Lower leg skin (tissue), 3 donors: ENCODE measurements around the gene NOD2.

ENCODE experiments used
- POLR2A ChIP-seq, 2 donors: fragments of 450-650 bp; IDR thresholded peaks; one replicate each; pipeline ENCODE4 v1.6.1; 2016 to 2017; ENCODE audit warnings: antibody characterized with exemption in 2 of 2, mild to moderate bottlenecking in 1 of 2, moderate library complexity in 1 of 2
- TF ChIP-seq, protein P1 (sequence below), 3 donors: fragments of 450-650 bp; IDR thresholded peaks; one replicate each; pipeline ENCODE4 v1.5.1; 2016; ENCODE audit warnings: antibody characterized with exemption in 3 of 3, mild to moderate bottlenecking in 3 of 3, moderate library complexity in 2 of 3

DNA sequence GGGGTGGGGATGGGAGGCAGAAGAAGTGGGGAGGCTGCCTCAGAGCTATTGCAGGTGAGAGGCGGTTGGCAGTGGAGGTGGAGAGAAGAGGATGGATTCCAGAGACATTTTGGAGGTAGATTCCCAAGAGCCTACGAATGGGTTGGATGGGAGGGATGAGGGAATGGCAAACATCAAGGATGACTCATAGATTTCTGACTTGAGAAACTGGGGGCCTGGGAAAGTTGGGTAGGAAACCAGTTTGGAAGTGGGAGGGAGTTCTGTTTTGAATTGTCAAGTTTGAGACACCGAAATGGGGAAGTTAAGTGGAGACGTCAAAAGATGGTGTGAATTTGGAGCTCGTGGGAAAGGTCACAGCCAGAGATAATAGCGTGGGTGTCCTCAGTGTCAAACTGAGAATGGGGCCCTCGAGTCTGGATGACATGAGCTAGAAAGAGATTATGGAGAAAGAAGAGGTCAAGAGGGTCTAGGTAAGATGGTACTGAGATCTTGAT is 42.3 kb downstream of the NOD2 start:
- TF ChIP-seq, protein P1, sequence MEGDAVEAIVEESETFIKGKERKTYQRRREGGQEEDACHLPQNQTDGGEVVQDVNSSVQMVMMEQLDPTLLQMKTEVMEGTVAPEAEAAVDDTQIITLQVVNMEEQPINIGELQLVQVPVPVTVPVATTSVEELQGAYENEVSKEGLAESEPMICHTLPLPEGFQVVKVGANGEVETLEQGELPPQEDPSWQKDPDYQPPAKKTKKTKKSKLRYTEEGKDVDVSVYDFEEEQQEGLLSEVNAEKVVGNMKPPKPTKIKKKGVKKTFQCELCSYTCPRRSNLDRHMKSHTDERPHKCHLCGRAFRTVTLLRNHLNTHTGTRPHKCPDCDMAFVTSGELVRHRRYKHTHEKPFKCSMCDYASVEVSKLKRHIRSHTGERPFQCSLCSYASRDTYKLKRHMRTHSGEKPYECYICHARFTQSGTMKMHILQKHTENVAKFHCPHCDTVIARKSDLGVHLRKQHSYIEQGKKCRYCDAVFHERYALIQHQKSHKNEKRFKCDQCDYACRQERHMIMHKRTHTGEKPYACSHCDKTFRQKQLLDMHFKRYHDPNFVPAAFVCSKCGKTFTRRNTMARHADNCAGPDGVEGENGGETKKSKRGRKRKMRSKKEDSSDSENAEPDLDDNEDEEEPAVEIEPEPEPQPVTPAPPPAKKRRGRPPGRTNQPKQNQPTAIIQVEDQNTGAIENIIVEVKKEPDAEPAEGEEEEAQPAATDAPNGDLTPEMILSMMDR (IDR thresholded peaks at IDR 0.05), result no peak
- no peak for TF ChIP-seq POLR2A (IDR thresholded peaks at IDR 0.05)
